SK-N-SH (cell line): ENCODE results near the gene XYLT2. TPM values are rescaled to one million over a fixed set of nuclear protein-coding genes. Genes with fewer than 3 reads are reported as not detected.

Experiments used
- CTCF ChIA-PET: fragments of 300-600, 350-600 bp; formaldehyde crosslinking; extraction: SDS; loops from one replicate; lab custom pipeline; 2021; lab: Yijun Ruan, JAX
- POLR2A ChIA-PET: fragments of 350-600 bp; sonication (Branson Sonifier 250); formaldehyde crosslinking; extraction: SDS; loops from one replicate; lab custom pipeline; 2020; ENCODE audit warnings: antibody characterized with exemption, inconsistent platforms; lab: Yijun Ruan, JAX
- DNase-seq: peaks from one replicate; pipeline ENCODE4 v3.0.0; 2012
- H2AFZ ChIP-seq: fragments of 200-600 bp; sonication (generic); 2 replicates; pipeline ENCODE4 v1.8.1; 2016; ENCODE audit warnings: antibody characterized with exemption, mild to moderate bottlenecking, low read depth
- H3F3A ChIP-seq: fragments of 200-600 bp; sonication (generic); replicated peaks from 2 replicates; pipeline ENCODE3; 2016; ENCODE audit warnings: antibody characterized with exemption, mild to moderate bottlenecking; ENCODE audit not compliant: insufficient read depth
- H3K27ac ChIP-seq, 2 experiments: fragments of 200-500 bp in 1 of 2; fragments of 200-600 bp in 1 of 2; sonication (Bioruptor generic) in 1 of 2; sonication (generic), shearing (Covaris generic) in 1 of 2; 2 replicates each; pipeline versions ENCODE4 v1.5.1 to v1.6.1; 2014 to 2016; ENCODE audit warnings: low read depth in 2 of 2, inconsistent platforms in 1 of 2, low read length in 1 of 2, mild to moderate bottlenecking in 1 of 2, mixed read lengths in 1 of 2
- H3K27me3 ChIP-seq: fragments of 200-600 bp; sonication (generic), shearing (Covaris generic); 2 replicates; pipeline ENCODE4 v1.6.1; 2016; ENCODE audit warnings: mixed run types; ENCODE audit not compliant: insufficient read depth
- H3K36me3 ChIP-seq, 2 experiments: fragments of 200-500 bp in 1 of 2; fragments of 200-600 bp in 1 of 2; sonication (Bioruptor generic) in 1 of 2; sonication (generic) in 1 of 2; replicated peaks in 1 of 2; 2 replicates each; pipeline versions ENCODE3 to v1.5.1; 2014 to 2016; ENCODE audit warnings: low read length in 1 of 2, mild to moderate bottlenecking in 1 of 2; ENCODE audit not compliant: insufficient read depth in 2 of 2, control insufficient read depth in 1 of 2
- H3K4me1 ChIP-seq, 2 experiments: fragments of 200-500 bp in 1 of 2; fragments of 200-600 bp in 1 of 2; sonication (Bioruptor generic) in 1 of 2; sonication (generic), shearing (Covaris generic) in 1 of 2; 2 replicates each; pipeline versions ENCODE4 v1.5.1 to v1.6.1; 2014 to 2016; ENCODE audit warnings: low read depth in 1 of 2, low read length in 1 of 2, mixed run types in 1 of 2; ENCODE audit not compliant: insufficient read depth in 2 of 2, control insufficient read depth in 1 of 2
- H3K4me2 ChIP-seq: fragments of 200-600 bp; sonication (generic), shearing (Covaris generic); 2 replicates; pipeline ENCODE4 v1.6.1; 2017; ENCODE audit warnings: mixed run types
- H3K4me3 ChIP-seq, 2 experiments: fragments of 200-500 bp in 1 of 2; fragments of 200-600 bp in 1 of 2; sonication (Bioruptor generic) in 1 of 2; sonication (generic), shearing (Covaris generic) in 1 of 2; 2 replicates each; pipeline versions ENCODE4 v1.5.1 to v1.8.1; 2014 to 2016; ENCODE audit warnings: low read depth in 2 of 2, inconsistent platforms in 1 of 2, low read length in 1 of 2, mild to moderate bottlenecking in 1 of 2, mixed read lengths in 1 of 2, moderate library complexity in 1 of 2
- H3K79me2 ChIP-seq: fragments of 200-600 bp; sonication (generic); 2 replicates; pipeline ENCODE4 v1.8.1; 2017; ENCODE audit warnings: mild to moderate bottlenecking; ENCODE audit not compliant: insufficient read depth
- H3K9ac ChIP-seq: fragments of 200-600 bp; sonication (generic); 2 replicates; pipeline ENCODE4 v1.6.1; 2017; ENCODE audit warnings: mixed run types
- H3K9me2 ChIP-seq: fragments of 200-600 bp; sonication (generic); 2 replicates; pipeline ENCODE4 v1.6.1; 2017; ENCODE audit warnings: mixed run types
- H3K9me3 ChIP-seq: fragments of 200-600 bp; sonication (generic); 2 replicates; pipeline ENCODE4 v1.6.1; 2017; ENCODE audit warnings: mixed run types, mild to moderate bottlenecking, moderate library complexity
- H4K20me1 ChIP-seq: fragments of 200-600 bp; sonication (generic); 2 replicates; pipeline ENCODE4 v1.6.1; 2017; ENCODE audit warnings: mild to moderate bottlenecking, mixed run types; ENCODE audit not compliant: insufficient read depth
- CHD2 ChIP-seq: fragments of 150-350 bp; IDR thresholded peaks from 2 replicates; pipeline ENCODE4 v1.6.1; 2018; ENCODE audit warnings: low read length; ENCODE audit not compliant: partially characterized antibody
- ELF1 ChIP-seq: IDR thresholded peaks from 2 replicates; pipeline ENCODE4 v1.4.0; 2012
- EP300 ChIP-seq, 2 experiments: IDR thresholded peaks; 2 replicates each; pipeline versions ENCODE4 v1.4.0 to v1.6.1; 2012; ENCODE audit warnings: borderline replicate concordance in 1 of 2, low read depth in 1 of 2, low read length in 1 of 2
- FOSL2 ChIP-seq: IDR thresholded peaks from 2 replicates; pipeline ENCODE4 v1.4.0; 2012; ENCODE audit warnings: low read depth, mild to moderate bottlenecking, moderate library complexity, borderline replicate concordance
- FOXM1 ChIP-seq: IDR thresholded peaks from 2 replicates; pipeline ENCODE4 v1.4.0; 2012; ENCODE audit warnings: low read depth, mild to moderate bottlenecking
- GATA2 ChIP-seq: sonication (generic); formaldehyde crosslinking; IDR thresholded peaks from 2 replicates; pipeline ENCODE4 v1.5.0; 2020; ENCODE audit warnings: mild to moderate bottlenecking, missing genetic modification reagents
- POLR2AphosphoS5 ChIP-seq: IDR thresholded peaks from 2 replicates; pipeline ENCODE4 v1.6.1; 2012; ENCODE audit warnings: low read depth, low read length
- RCOR1 ChIP-seq: fragments of 150-350 bp; IDR thresholded peaks from 2 replicates; pipeline ENCODE4 v1.6.1; 2017; ENCODE audit warnings: antibody characterized with exemption, low read length
- RFX5 ChIP-seq: IDR thresholded peaks from 2 replicates; pipeline ENCODE4 v1.6.1; 2012; ENCODE audit warnings: mild to moderate bottlenecking, improper control_type of control experiment, low read length
- RXRA ChIP-seq: IDR thresholded peaks from 2 replicates; pipeline ENCODE4 v1.4.0; 2012; ENCODE audit warnings: low read depth, mild to moderate bottlenecking, borderline replicate concordance
- SMC3 ChIP-seq: IDR thresholded peaks from 2 replicates; pipeline ENCODE4 v1.6.1; 2012; ENCODE audit warnings: low read depth, low read length, improper control_type of control experiment
- TAF1 ChIP-seq: IDR thresholded peaks from 2 replicates; pipeline ENCODE4 v1.6.1; 2012; ENCODE audit warnings: low read depth, mild to moderate bottlenecking, low read length, moderate library complexity, borderline replicate concordance
- TCF12 ChIP-seq: IDR thresholded peaks from 2 replicates; pipeline ENCODE4 v1.4.0; 2012
- TEAD4 ChIP-seq: IDR thresholded peaks from 2 replicates; pipeline ENCODE4 v1.4.0; 2012; ENCODE audit warnings: mild to moderate bottlenecking, borderline replicate concordance; ENCODE audit not compliant: insufficient read depth
- WGBS: methylation state at CpG from one replicate; pipeline ENCODE4 v1.1.6; 2017; ENCODE audit warnings: low lambda C conversion rate; 5-methylcytosine and 5-hydroxymethylcytosine counted together
- polyA plus RNA-seq, 3 experiments: library from polyadenylated mRNA; depleted of rRNA; stranded (reverse); fragments of >200 nt; gene quantifications; 2 replicates each; pipeline ENCODE4 v1.2.3, GENCODE V29; 2012
- TF ChIP-seq, protein P1 (sequence below): fragments of 200-600 bp; sonication (generic); IDR thresholded peaks from 2 replicates; pipeline ENCODE4 v1.6.1; 2017; ENCODE audit warnings: antibody characterized with exemption, mild to moderate bottlenecking, moderate library complexity
- TF ChIP-seq, protein P2 (sequence below): fragments of 150-350 bp; IDR thresholded peaks from 2 replicates; pipeline ENCODE4 v1.6.1; 2017; ENCODE audit warnings: antibody characterized with exemption, low read length, low read depth, borderline replicate concordance

The XYLT2 gene
- polyA plus RNA-seq, 1 of the 3 experiments (the other 2 are of a cell fraction): 28.4 TPM

DNA sequence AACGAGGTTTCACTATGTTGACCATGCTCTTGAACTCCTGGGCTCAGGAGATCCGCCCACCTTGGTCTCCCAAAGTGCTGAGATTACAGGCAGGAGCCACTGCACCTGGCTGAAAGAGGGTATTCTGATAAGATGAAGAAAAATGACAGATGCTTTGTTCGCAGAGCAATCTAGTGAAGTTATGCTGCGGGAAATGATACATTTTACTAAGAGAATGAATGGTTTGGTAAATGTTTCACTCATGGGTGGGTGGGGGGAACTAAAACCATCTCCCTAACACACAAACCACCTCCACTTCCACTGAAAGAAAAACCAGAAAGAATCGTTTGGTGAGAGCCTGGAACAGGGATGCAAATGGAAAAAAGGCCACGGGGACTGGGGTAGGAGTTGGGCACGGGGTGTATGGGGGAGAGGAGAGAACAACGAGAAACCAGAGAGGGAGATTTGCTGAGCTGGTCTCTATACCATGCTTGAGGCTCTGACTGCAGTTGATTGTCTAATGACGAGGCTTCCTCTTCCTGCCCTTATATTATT lies 19.0 kb upstream of the XYLT2 start:
- no peak overlapping the region for H3K27ac ChIP-seq
- CTCF ChIA-PET: interaction anchor here (1.3 kb wide), 1 partner anchor 30 kb away, joined by 4 read pairs; no protein-coding TSS in a partner anchor
- peaks cover 0 to 10% of the 10 kb centered on the region in 2 experiments; a peak in 3 of 4 replicates for H3K4me1 ChIP-seq
- POLR2A ChIA-PET: no interaction called here
- no peak for TF ChIP-seq CHD2
- TF ChIP-seq RCOR1: no peak
- TF ChIP-seq SMC3: no peak
- no peak for TF ChIP-seq ELF1
- TF ChIP-seq RXRA: no peak
- TF ChIP-seq RFX5: no peak
- no peak for TF ChIP-seq TAF1
- TF ChIP-seq, protein P1, sequence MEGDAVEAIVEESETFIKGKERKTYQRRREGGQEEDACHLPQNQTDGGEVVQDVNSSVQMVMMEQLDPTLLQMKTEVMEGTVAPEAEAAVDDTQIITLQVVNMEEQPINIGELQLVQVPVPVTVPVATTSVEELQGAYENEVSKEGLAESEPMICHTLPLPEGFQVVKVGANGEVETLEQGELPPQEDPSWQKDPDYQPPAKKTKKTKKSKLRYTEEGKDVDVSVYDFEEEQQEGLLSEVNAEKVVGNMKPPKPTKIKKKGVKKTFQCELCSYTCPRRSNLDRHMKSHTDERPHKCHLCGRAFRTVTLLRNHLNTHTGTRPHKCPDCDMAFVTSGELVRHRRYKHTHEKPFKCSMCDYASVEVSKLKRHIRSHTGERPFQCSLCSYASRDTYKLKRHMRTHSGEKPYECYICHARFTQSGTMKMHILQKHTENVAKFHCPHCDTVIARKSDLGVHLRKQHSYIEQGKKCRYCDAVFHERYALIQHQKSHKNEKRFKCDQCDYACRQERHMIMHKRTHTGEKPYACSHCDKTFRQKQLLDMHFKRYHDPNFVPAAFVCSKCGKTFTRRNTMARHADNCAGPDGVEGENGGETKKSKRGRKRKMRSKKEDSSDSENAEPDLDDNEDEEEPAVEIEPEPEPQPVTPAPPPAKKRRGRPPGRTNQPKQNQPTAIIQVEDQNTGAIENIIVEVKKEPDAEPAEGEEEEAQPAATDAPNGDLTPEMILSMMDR: no peak
- TF ChIP-seq GATA2 (CRISPR knock-in tag): no peak
- 76% methylated on average over 9 of the region's 9 CpGs for WGBS
- H3K4me2 ChIP-seq: no peak overlapping the region
- H3K4me3 ChIP-seq: no peak overlapping the region
- H3F3A ChIP-seq: peaks cover 17% of the 10 kb centered on the region
- no peaks in the 10 kb centered on the region for H3K36me3 ChIP-seq
- no peak overlapping the region for H2AFZ ChIP-seq
- H3K9me2 ChIP-seq: no peaks in the 10 kb centered on the region
- H4K20me1 ChIP-seq: no peaks in the 10 kb centered on the region
- no peaks in the 10 kb centered on the region for H3K9me3 ChIP-seq
- DNase-seq: no peak
- H3K9ac ChIP-seq: no peak overlapping the region
- H3K79me2 ChIP-seq: no peaks in the 10 kb centered on the region
- no peaks in the 10 kb centered on the region for H3K27me3 ChIP-seq

GRCh38 chr17:50328363-50329325 lies 17.3 kb upstream of the XYLT2 start:
- no peak for DNase-seq

More at GRCh38 chr17:50328363-50329325, 17.3 kb upstream of the XYLT2 start:
- Histone ChIP-seq H3K4me2 (no peak overlapping the region), H4K20me1 (no peaks in the 10 kb centered on the region), H2AFZ (no peak overlapping the region), H3F3A (peaks cover 11% of the 10 kb centered on the region), H3K36me3 (no peaks in the 10 kb centered on the region), H3K9ac (no peak overlapping the region), H3K9me3 (no peaks in the 10 kb centered on the region), H3K27ac (no peak overlapping the region), H3K4me3 (no peak overlapping the region), H3K9me2 (no peaks in the 10 kb centered on the region), H3K79me2 (no peaks in the 10 kb centered on the region), H3K4me1 (peaks cover 0 to 14% of the 10 kb centered on the region in 2 experiments; a peak in 3 of 4 replicates), H3K27me3 (no peaks in the 10 kb centered on the region)
- ChIA-PET CTCF (interaction anchor here (1.0 to 2.0 kb wide), 4 partner anchors 12 to 127 kb away, joined by 3 to 5 read pairs (median 3); partner anchors contain the start of gene COL1A1), POLR2A (interaction anchor here (1.1 kb wide), 1 partner anchor 18 kb away, joined by 3 read pairs; no protein-coding TSS in a partner anchor)
- 82% methylated on average over 21 of the region's 21 CpGs for WGBS
- TF ChIP-seq, protein P2, sequence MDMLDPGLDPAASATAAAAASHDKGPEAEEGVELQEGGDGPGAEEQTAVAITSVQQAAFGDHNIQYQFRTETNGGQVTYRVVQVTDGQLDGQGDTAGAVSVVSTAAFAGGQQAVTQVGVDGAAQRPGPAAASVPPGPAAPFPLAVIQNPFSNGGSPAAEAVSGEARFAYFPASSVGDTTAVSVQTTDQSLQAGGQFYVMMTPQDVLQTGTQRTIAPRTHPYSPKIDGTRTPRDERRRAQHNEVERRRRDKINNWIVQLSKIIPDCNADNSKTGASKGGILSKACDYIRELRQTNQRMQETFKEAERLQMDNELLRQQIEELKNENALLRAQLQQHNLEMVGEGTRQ: no peak
- TF ChIP-seq FOSL2 (no peak), RFX5 (no peak), TEAD4 (no peak), POLR2AphosphoS5 (no peak), TCF12 (no peak), FOXM1 (no peak), EP300 (IDR thresholded peaks at IDR 0.05; ENCODE audit: borderline replicate concordance in 1 of 2, low read depth in 1 of 2, low read length in 1 of 2) (no peak)
